IPS-NIHi7 (cell line): ENCODE data around the gene CNNM3.

Source experiments
- DNase-seq: peaks from one replicate; pipeline ENCODE4 v3.0.0; 2012; ENCODE audit warnings: mixed read lengths; ENCODE audit errors: extremely low spot score

CNNM3 gene

DNA sequence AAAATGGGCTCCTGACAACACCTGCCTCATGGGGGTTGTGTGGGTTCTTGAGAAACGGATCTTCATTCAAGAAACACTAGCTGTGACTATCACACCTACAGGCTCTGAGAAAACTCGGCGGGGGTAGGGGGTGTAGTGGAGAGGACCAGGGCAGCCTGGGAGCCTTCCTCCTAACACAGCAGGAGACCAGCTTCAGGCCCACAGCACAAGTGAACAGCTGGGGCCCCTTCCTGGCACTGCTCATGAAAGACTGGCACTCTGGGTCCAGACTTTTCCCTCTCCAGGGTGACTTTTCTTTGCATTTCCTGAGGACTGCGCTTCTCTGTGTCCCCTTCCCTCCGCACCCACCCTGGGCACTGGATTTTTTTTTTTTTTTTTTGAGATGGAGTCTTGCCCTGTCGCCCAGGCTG lies 61.0 kb downstream of the CNNM3 start:
- no peak for DNase-seq

DNA sequence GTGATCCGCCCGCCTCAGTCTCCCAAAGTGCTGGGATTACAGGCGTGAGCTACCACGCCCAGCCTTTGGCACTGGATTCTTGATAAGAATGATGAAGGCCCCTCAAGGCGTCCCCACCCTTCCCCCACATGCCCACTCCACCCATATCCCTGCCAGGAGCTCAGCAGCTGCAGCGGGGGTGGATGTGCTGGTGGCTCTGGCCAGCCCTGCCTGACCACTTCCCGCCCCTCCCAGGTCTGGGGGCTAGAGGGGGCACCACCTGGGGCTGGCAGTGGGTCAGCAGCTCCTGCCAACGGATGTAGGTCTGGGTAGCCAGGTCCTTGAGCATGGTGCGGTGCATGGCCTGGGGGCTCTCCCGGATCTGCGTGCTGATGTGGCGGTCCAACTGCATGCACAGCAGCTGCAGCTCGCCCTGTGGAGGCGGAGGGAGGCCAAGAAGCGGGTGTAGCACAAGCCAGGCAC lies 61.6 kb downstream of the CNNM3 start:
- no peak for DNase-seq

DNA sequence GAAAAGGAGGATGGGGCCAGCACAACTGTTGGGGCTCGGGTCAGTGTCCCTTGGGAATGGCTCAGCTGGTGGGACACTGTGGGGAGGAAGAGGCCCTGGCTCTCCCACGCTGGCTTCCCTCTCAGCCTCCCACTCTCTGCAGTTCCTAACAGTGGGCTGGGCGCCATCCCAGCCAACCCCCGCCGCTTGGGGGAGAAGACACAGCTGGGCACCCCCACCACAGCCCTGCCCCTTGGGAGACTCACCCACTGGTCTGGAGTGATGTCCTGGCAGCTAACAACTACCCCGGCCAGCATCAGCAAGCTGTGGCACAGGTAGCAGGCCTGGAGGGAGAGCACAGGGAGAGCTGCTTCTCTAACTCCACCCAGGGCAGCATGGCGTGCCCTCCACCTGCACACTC lies 62.1 kb downstream of the CNNM3 start:
- no peak for DNase-seq

DNA sequence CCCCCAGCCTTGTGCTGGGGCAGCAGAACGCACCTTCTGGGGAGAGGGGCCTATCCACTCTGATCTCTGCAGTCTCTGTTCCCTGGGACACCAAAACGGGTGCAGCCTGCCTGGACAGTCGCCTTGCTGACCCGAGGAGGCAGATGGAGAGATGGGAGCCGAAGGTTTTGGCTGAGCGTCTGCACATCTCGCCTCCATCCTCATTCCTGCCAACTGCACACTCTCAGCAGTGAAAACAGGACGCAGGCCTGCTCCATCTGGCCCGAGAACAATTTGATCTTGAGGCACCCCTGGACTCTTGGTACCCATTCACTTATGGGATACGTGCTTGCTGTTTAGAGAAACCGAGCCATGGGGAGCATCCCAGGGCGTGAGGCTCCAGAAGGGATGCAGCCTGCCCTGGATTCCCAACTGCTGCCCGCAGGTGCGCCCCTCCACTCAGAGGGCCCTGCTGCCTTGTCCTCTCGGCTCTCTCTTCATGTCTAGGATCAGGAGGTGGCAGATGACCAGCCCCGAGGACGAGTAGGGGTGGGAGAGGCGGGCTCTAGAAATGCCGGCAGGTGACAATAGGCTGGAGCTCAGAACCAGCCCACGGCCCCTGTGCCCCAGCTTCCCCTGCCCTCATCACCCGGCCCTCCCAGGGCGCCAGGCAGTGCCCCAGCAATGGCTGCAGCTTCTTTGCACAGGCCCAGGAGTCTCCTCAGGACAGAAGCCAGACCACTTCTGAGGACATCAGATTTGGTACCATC lies 62.9 kb downstream of the CNNM3 start:
- no peak for DNase-seq

DNA sequence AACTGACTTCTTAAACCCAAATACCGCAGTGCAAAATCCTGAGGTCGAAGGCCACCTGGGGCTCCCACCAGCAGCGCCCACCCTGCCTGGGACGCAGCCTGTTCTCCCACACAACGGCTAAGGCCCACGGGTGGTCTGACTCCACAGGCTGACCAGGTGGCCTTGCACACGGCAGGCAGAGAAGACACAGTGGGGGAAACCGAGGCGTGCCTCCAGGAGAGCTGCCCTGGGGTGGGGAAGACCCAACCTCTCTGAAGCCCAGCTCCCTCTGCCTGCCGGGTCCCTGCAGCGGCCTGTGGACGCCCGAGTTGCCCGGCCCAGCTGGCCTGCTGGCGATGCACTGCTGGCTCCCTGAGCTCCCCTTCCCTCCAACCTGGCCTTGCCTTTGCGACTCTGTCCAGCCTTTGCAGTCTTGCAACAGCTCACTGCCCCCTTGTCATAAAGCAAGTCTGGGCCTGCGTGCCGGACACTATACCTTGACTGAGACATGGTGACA lies 63.5 kb downstream of the CNNM3 start:
- no peak for DNase-seq

DNA sequence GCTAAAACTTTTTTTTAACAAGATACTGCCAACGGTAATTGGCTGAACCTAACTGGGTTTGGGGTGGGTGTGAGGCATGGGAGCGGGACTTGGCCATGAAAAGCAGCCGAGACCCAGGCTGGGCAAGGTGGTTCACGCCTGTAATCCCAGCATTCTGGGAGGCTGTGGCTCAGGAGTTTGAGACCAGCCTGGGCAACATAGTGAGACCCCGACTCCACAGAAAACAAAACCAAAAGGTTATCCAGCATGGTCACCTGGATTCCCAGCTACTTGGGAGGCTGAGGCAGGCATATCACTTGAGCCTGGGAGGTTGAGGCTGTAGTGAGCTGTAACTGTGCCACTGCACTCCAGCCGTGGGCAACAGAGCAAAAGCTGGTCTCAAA lies 64.8 kb downstream of the CNNM3 start:
- DNase-seq = no peak

DNA sequence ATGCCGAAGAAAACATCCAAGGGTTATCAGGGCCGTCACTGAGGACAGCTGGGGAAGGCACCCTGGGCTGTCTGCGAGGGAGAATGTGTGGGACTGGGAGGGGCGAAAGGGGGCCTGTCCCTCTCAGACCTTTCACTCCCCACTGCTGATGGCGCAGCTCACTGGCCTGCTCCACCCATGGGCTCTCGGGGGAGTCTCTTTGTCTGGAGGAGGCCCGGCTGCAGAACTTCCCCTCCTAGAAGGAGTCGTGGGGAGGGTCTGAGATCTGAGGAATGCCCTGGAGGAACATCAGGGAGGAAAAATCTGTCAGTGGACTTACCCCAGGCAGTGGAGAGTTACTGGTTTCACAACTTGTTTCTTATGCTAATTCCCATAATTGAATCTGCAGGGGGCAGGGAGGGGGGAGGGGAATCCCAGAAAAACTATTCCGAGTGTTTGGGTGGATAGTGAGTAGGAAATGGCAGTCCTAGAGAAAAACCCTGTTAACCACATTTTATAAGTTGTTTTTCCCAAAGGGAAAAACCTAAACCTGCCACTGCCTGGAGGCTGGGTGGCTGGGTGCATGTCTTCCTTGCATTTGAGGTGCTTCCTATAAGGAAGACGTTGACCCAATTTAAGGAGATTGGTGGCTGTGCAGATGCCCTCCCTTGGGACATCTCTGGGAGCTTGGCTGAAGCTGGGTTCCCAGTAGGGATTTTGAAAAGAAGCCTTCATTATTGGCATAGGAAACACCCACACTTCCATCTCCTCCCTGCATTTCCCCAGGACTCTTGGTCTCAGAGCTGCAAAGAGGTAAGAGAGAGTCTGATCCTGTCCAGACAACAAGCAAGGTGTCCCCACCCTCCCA lies 65.5 kb downstream of the CNNM3 start:
- DNase-seq = peak; percentile 73

DNA sequence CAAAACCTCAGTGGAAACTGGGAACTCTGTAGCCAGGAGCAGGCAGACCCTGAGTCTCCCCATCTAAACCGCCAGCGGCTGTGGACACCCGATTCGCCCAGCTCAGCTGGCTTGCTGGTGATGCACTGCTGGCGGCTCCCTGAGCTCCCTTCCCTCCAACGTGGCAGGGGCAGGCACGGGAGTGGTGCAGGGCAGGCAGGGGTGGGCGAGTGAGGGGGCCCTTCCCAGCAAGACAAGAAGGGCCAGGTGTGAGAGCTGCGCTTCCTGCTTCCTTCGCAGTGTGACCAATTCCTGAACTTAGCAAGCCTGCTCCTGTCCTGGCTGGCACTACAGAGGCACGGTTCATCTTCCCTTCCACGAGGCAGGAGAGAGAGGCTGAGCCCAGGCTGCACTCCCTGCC lies 66.2 kb downstream of the CNNM3 start:
- DNase-seq = no peak

DNA sequence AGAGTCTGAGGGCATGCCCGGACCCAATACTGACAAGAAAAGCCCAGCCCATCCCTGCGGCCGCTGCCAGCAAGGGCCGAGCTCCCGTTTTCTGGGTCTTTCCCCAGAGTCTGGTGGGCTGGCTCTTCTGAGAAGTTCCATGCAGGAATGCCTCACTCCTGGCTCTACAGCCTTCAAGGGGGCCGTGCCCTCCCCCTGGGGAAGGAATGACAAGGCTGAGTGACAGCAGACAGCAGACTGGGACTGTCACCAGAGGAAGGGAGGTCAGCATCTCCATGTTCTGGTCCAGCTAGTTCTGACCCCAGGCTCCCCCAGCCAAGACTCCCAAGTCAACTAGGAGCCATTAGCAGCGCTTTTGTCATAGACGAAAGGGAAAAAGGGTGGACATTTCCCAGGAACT lies 66.8 kb downstream of the CNNM3 start:
- DNase-seq = no peak

DNA sequence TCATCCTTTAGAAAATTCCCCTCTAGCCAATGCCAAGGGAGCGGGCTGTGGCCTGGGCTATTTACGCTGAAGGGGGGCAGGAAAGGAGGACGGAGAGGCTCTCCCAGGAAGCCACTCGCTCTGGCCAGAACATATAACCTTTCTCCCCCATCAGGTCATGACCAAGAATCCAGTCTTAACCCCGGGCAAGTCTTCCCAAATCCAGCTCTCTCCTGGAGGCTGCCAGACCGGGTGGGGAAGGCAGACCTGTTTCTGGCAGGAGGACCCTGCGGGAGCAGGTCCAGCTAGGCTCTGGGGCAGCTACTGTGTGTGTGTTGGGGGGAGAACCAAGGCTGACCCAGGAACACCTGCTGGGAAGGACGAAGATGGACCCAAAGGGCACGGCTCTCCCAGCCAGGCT lies 67.2 kb downstream of the CNNM3 start:
- DNase-seq = no peak
